Fibroblast of lung (primary cell): Measurements from ENCODE around the gene SPPL2B. TPM values are rescaled to one million over a fixed set of nuclear protein-coding genes. Genes with fewer than 3 reads are reported as not detected.

ENCODE experiments used
- DNase-seq, 2 donors: peaks; one replicate each; pipeline versions ENCODE4 v3.0.0 to v3.0.0-alpha.2; 2010; ENCODE audit warnings: low read depth in 2 of 2
- H2AFZ ChIP-seq: 2 replicates; pipeline ENCODE4 v1.5.1; 2012; ENCODE audit warnings: low read length, control low read depth, inconsistent platforms
- H3K27ac ChIP-seq: 2 replicates; pipeline ENCODE4 v1.5.1; 2011; ENCODE audit warnings: low read length, control low read depth; ENCODE audit not compliant: insufficient read depth
- H3K27me3 ChIP-seq: 2 replicates; pipeline ENCODE4 v1.5.1; 2011; ENCODE audit warnings: mild to moderate bottlenecking, low read length; ENCODE audit not compliant: control insufficient read depth, insufficient read depth
- H3K36me3 ChIP-seq: 2 replicates; pipeline ENCODE4 v1.5.1; 2011; ENCODE audit warnings: low read length; ENCODE audit not compliant: control insufficient read depth, insufficient read depth
- H3K4me1 ChIP-seq: 2 replicates; pipeline ENCODE4 v1.5.1; 2011; ENCODE audit warnings: low read length; ENCODE audit not compliant: control insufficient read depth, insufficient read depth; ENCODE audit errors: extremely low read depth
- H3K4me2 ChIP-seq: 2 replicates; pipeline ENCODE4 v1.5.1; 2011; ENCODE audit warnings: low read length, control low read depth; ENCODE audit not compliant: insufficient read depth; ENCODE audit errors: extremely low read depth
- H3K4me3 ChIP-seq, 4 experiments: fragments of 200-600 bp in 1 of 4; sonication (generic) in 1 of 4; replicated peaks in 1 of 4; 2 replicates each; pipeline ENCODE4 v1.5.1; 2011 to 2016; ENCODE audit warnings: low read length in 4 of 4, low read depth in 3 of 4, mild to moderate bottlenecking in 3 of 4, control low read depth in 2 of 4, inconsistent platforms in 1 of 4, mixed read lengths in 1 of 4; ENCODE audit not compliant: insufficient read depth in 1 of 4; ENCODE audit errors: control extremely low read depth in 1 of 4
- H3K79me2 ChIP-seq: 2 replicates; pipeline ENCODE4 v1.5.1; 2012; ENCODE audit warnings: mild to moderate bottlenecking, low read length, inconsistent platforms; ENCODE audit not compliant: control insufficient read depth, insufficient read depth
- H3K9ac ChIP-seq: 2 replicates; pipeline ENCODE4 v1.5.1; 2011; ENCODE audit warnings: mild to moderate bottlenecking, low read length, control low read depth; ENCODE audit not compliant: insufficient read depth
- H3K9me3 ChIP-seq: 2 replicates; pipeline ENCODE4 v1.5.1; 2012; ENCODE audit warnings: low read depth, low read length; ENCODE audit not compliant: control insufficient read depth, insufficient read depth
- H4K20me1 ChIP-seq: 2 replicates; pipeline ENCODE4 v1.5.1; 2011; ENCODE audit warnings: low read length; ENCODE audit not compliant: control insufficient read depth, insufficient read depth; ENCODE audit errors: extremely low read depth
- CTCF ChIP-seq, 2 donors: IDR thresholded peaks in 1 of 2; conservative IDR thresholded peaks in 1 of 2; 1 replicate in 1 of 2; 2 replicates in 1 of 2; pipeline ENCODE4 v1.5.1; 2011 to 2012; ENCODE audit warnings: low read length in 2 of 2, control low read depth in 1 of 2, inconsistent platforms in 1 of 2, low read depth in 1 of 2, mild to moderate bottlenecking in 1 of 2
- EZH2 ChIP-seq: IDR thresholded peaks from 2 replicates; pipeline ENCODE4 v1.5.1; 2012; ENCODE audit warnings: low read length, control low read depth, mild to moderate bottlenecking; ENCODE audit errors: missing control alignments
- polyA plus RNA-seq, 2 donors: library from polyadenylated mRNA; depleted of rRNA in 1 of 2; stranded (reverse) in 1 of 2; unstranded in 1 of 2; fragments of >200 nt; gene quantifications; 2 replicates each; pipeline ENCODE4 v1.2.1, GENCODE V29; 2011 to 2012; ENCODE audit warnings: missing spikeins in 1 of 2
- total RNA-seq: library from RNA; depleted of rRNA; stranded (reverse); fragments of >200 nt; gene quantifications from 2 replicates; pipeline ENCODE4 v1.2.1, GENCODE V29; 2014

Gene SPPL2B
- total and polyA plus RNA-seq, 2 donors (not counting 1 experiment from before 2014, with no cell fraction given): 16.0 to 23.8 TPM

- Histone ChIP-seq H3K9ac (no peak overlapping the region), H3K4me1 (no peaks in the 10 kb centered on the region), H3K27me3 (peaks cover 8% of the 10 kb centered on the region), H3K4me2 (no peak overlapping the region), H4K20me1 (no peaks in the 10 kb centered on the region), H3K4me3 (no peak overlapping the region), H2AFZ (no peak overlapping the region), H3K36me3 (no peaks in the 10 kb centered on the region), H3K27ac (no peak overlapping the region), H3K9me3 (no peaks in the 10 kb centered on the region), H3K79me2 (no peaks in the 10 kb centered on the region)
- no peak for TF ChIP-seq EZH2
- no peak for DNase-seq
These were observed 34.9 kb downstream of the SPPL2B start for GRCh38 chr19:2363419-2363818.

- H3K79me2 ChIP-seq: no peaks in the 10 kb centered on the region
- peaks cover 4% of the 10 kb centered on the region for H3K27me3 ChIP-seq
- TF ChIP-seq EZH2: no peak
- no peak for TF ChIP-seq CTCF (conservative IDR thresholded peaks at IDR 0.05 in 1 of 2, IDR thresholded peaks at IDR 0.05 in 1 of 2; ENCODE audit: low read depth in 1 of 2, low read length in 2 of 2)
- no peak overlapping the region for H3K4me2 ChIP-seq
- no peaks in the 10 kb centered on the region for H3K36me3 ChIP-seq
- DNase-seq: no peak
- no peak overlapping the region for H3K9ac ChIP-seq
- H4K20me1 ChIP-seq: no peaks in the 10 kb centered on the region
- no peak overlapping the region for H3K4me3 ChIP-seq
- no peak overlapping the region for H3K27ac ChIP-seq
- H3K4me1 ChIP-seq: no peaks in the 10 kb centered on the region
- no peak overlapping the region for H2AFZ ChIP-seq
- H3K9me3 ChIP-seq: no peaks in the 10 kb centered on the region
These were observed 36.9 kb downstream of the SPPL2B start for GRCh38 chr19:2365201-2365970.

GRCh38 chr19:2371656-2372055, 43.2 kb downstream of the SPPL2B start:
- TF ChIP-seq CTCF (conservative IDR thresholded peaks at IDR 0.05 in 1 of 2, IDR thresholded peaks at IDR 0.05 in 1 of 2; ENCODE audit: low read depth in 1 of 2, low read length in 2 of 2) (no peak), EZH2 (no peak)
- DNase-seq: no peak
- H2AFZ ChIP-seq: no peak overlapping the region

More at GRCh38 chr19:2371656-2372055, 43.2 kb downstream of the SPPL2B start:
- H3K4me2 ChIP-seq: no peak overlapping the region
- no peaks in the 10 kb centered on the region for H4K20me1 ChIP-seq
- H3K4me1 ChIP-seq: no peaks in the 10 kb centered on the region
- H3K27me3 ChIP-seq: no peaks in the 10 kb centered on the region
- H3K4me3 ChIP-seq: no peak overlapping the region
- H3K9ac ChIP-seq: no peak overlapping the region
- H3K27ac ChIP-seq: no peak overlapping the region
- no peaks in the 10 kb centered on the region for H3K79me2 ChIP-seq
- H3K9me3 ChIP-seq: no peaks in the 10 kb centered on the region
- no peaks in the 10 kb centered on the region for H3K36me3 ChIP-seq
